Left ventricle myocardium inferior (tissue), 1 donor: Measurements from ENCODE around the gene DOCK10. TPM values are rescaled to one million over a fixed set of nuclear protein-coding genes. Genes with fewer than 3 reads are reported as not detected.

Experiments used
- DNase-seq: peaks from one replicate; pipeline ENCODE4 v3.0.0-alpha.2; 2020
- H3K27ac ChIP-seq: fragments of 200-600 bp; replicated peaks from 2 replicates; pipeline ENCODE4 v1.8.0; 2021
- H3K27me3 ChIP-seq: fragments of 200-600 bp; 2 replicates; pipeline ENCODE4 v1.8.0; 2021; ENCODE audit warnings: low read depth
- H3K36me3 ChIP-seq: fragments of 200-600 bp; 2 replicates; pipeline ENCODE4 v1.8.0; 2021
- H3K4me1 ChIP-seq: fragments of 200-600 bp; 2 replicates; pipeline ENCODE4 v1.8.0; 2021
- H3K4me3 ChIP-seq: fragments of 200-600 bp; 2 replicates; pipeline ENCODE4 v1.8.0; 2021; ENCODE audit warnings: mild to moderate bottlenecking, moderate library complexity
- H3K9me3 ChIP-seq: fragments of 200-600 bp; replicated peaks from 2 replicates; pipeline ENCODE4 v1.8.0; 2021
- intact Hi-C: fragments of 100-400 bp; cut with micrococcal nuclease; formaldehyde crosslinking; loops from one replicate; pipeline ENCODE4 v1.11.0; 2022
- microRNA-seq: library from miRNA; unstranded; fragments of <30 nt; microRNA quantifications from one replicate; pipeline ENCODE4 v1.2.0, GENCODE V29; 2020
- total RNA-seq: library from RNA; stranded (reverse); fragmentation: NEBNext Ultra II Directional; extraction: Animal tissue kit (Norgen Biotek cat#: 25700); gene quantifications from one replicate; pipeline ENCODE4 v1.2.1, GENCODE V29; 2021
- TF ChIP-seq, protein P1 (sequence below): fragments of 200-600 bp; IDR thresholded peaks from 2 replicates; pipeline ENCODE4 v1.8.0; 2021; ENCODE audit warnings: antibody characterized with exemption, mild to moderate bottlenecking, borderline replicate concordance
- donor health status: DM: no; HTN: yes; CAD: no; lungs with severe emphysema.

DOCK10 gene
- total RNA-seq, 1 donor from 2014 or later: 1.6 TPM

DNA sequence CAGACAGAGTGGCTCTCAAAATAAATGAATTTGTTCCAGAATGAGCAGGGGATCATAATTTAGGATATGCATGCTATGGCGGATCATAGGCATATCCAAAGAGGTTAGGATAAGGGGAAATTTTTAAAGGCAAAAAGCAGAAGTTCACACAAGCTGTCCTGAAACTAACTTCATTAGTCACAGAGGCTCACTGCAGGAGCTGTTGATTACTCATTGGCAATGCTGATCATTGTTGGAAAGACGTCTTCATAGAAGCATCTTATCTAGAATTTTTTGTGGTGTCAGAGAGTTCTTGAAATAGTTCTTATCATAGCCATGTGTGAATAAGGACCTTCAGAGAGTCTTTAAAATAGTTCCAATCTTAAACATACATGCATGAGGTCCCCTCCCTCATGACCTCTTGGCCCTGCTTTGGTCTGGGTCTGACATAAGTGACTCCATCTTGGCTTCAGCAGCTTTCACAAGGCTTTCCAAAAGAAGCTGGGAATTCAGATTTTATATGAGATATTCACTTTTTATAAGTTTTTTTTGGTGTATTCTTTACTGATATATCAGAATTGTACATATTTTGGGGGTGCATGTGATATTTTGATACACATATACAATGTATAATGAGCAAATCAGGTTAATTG is 318.6 kb downstream of the DOCK10 start:
- H3K9me3 ChIP-seq: peaks cover 14% of the 10 kb centered on the region
- intact Hi-C loops: no loop called here
- no peak overlapping the region for H3K4me3 ChIP-seq
- H3K4me1 ChIP-seq: no peaks in the 10 kb centered on the region
- H3K27ac ChIP-seq: no peak overlapping the region
- H3K27me3 ChIP-seq: no peaks in the 10 kb centered on the region
- H3K36me3 ChIP-seq: no peaks in the 10 kb centered on the region
- TF ChIP-seq, protein P1, sequence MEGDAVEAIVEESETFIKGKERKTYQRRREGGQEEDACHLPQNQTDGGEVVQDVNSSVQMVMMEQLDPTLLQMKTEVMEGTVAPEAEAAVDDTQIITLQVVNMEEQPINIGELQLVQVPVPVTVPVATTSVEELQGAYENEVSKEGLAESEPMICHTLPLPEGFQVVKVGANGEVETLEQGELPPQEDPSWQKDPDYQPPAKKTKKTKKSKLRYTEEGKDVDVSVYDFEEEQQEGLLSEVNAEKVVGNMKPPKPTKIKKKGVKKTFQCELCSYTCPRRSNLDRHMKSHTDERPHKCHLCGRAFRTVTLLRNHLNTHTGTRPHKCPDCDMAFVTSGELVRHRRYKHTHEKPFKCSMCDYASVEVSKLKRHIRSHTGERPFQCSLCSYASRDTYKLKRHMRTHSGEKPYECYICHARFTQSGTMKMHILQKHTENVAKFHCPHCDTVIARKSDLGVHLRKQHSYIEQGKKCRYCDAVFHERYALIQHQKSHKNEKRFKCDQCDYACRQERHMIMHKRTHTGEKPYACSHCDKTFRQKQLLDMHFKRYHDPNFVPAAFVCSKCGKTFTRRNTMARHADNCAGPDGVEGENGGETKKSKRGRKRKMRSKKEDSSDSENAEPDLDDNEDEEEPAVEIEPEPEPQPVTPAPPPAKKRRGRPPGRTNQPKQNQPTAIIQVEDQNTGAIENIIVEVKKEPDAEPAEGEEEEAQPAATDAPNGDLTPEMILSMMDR: no peak
- DNase-seq: no peak

DNA sequence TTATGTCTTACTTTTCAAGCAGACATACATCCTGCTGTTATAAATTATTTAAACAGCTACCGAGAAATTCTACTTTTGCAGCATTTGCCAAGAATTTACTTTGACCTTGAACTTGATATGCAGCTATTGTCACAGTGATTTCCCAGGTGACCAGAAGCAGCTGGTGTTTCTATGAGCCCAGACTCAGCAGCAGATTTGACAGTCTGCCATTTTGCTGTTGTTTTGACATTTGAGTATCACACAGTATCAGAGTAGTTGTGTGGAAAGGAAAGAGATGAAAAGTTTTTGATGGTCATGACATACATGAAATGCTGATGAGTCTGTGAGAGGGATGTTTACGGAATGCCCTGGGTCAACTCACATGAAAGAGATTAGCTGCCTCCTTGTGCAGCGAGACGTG is 319.5 kb downstream of the DOCK10 start:
- DNase-seq: no peak
- Histone ChIP-seq H3K4me3 (no peak overlapping the region), H3K27me3 (no peaks in the 10 kb centered on the region), H3K27ac (no peak overlapping the region), H3K4me1 (no peaks in the 10 kb centered on the region), H3K36me3 (no peaks in the 10 kb centered on the region), H3K9me3 (peaks cover 8% of the 10 kb centered on the region)
- TF ChIP-seq, protein P1: no peak
- intact Hi-C loops: no loop called here

DNA sequence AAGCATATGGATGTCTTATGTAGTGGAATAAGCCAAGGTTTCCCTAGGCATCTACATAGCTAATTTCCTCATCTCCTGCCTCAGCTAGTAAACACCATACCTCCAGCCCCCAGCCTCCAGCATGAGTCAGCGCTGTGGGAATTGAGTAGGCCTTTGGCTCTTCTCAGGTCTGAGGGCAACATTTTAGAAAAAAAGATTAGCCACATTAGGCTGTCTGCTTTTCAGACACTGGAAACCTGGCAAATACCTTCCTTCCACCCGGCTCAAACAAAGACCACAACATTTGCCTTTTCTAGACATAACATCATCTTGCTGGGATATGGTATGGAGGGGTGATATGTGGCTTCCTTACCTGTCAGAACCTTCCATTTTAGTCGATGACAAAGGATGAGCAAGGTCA is 320.0 kb downstream of the DOCK10 start:
- DNase-seq: no peak
- Histone ChIP-seq H3K9me3 (peaks cover 7% of the 10 kb centered on the region), H3K4me1 (no peaks in the 10 kb centered on the region), H3K4me3 (no peak overlapping the region), H3K27ac (no peak overlapping the region), H3K27me3 (no peaks in the 10 kb centered on the region), H3K36me3 (no peaks in the 10 kb centered on the region)
- TF ChIP-seq, protein P1: no peak
- intact Hi-C loops: no loop called here

DNA sequence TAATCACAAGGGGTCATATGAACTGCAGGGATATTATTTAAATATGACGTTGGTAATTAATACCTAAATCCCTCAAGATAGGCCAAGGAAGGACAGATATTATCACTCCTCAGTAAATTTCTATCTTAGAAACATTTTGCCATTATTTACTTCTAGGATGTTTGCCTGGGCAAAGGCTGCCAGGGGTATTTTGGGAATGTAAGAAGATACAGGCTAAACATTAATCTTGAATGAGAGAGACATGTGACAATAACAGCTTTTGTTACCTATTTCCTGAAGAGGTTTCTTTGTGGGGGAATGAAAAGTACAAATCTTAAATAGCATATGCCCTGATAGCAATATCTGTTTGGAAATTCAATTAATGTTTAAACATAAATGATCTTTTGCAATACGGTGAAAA is 325.3 kb downstream of the DOCK10 start:
- H3K4me3 ChIP-seq: no peak overlapping the region
- no peak overlapping the region for H3K27ac ChIP-seq
- no peaks in the 10 kb centered on the region for H3K27me3 ChIP-seq
- H3K4me1 ChIP-seq: no peaks in the 10 kb centered on the region
- DNase-seq: no peak
- peaks cover 8% of the 10 kb centered on the region for H3K9me3 ChIP-seq
- intact Hi-C loops: no loop called here
- TF ChIP-seq, protein P1: no peak
- no peaks in the 10 kb centered on the region for H3K36me3 ChIP-seq

DNA sequence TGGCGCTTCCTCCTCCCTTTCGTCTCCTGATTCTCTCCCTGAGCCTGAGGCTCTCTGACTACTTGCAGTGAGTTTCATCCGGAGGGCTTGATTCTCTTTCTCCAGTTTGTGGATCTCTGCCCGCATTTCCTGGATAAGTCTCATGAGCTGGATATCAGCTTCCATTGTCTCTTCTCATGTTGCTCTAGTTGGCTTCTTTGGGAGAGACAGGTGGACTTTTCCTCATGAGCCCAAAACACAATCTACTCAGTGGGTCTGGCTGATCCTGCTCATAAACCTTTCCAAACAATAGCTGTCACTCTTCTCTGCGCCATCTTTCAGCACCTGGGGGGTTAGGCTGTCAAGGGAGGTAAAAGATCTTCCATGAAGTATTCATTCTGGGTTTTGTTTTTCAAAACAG is 326.1 kb downstream of the DOCK10 start, which contains the start of gene CCDC195:
Gene CCDC195 (minus strand): TSS at position 165 of the 400 bp plus-strand sequence. CDS start 0 bp downstream, at position 165.
- Histone ChIP-seq H3K9me3 (peaks cover 8% of the 10 kb centered on the region), H3K27me3 (no peaks in the 10 kb centered on the region), H3K36me3 (no peaks in the 10 kb centered on the region), H3K27ac (no peak within 1 kb of the TSS), H3K4me3 (no peak within 1 kb of the TSS), H3K4me1 (no peaks in the 10 kb centered on the region)
- intact Hi-C loops: no loop called here
- TF ChIP-seq, protein P1: no peak
- DNase-seq: no peak

Small RNA genes within 50 kb of the gene (microRNA-seq; reads per million reads assigned to microRNA genes)
- gene MIR4439: not detected
